Stimulated activated CD4-positive, alpha-beta T cell treated with anti-CD3 and anti-CD28 coated beads, Interleukin-1b, Interleukin-23, amount 100 ng/mL, for 4 hours (primary cell): ENCODE results near the gene PPCS.

Source experiments
- DNase-seq, 2 donors: peaks; one replicate each; pipeline ENCODE4 v3.0.0-alpha.2; 2020; ENCODE audit warnings: low read depth in 2 of 2

Gene PPCS

DNA sequence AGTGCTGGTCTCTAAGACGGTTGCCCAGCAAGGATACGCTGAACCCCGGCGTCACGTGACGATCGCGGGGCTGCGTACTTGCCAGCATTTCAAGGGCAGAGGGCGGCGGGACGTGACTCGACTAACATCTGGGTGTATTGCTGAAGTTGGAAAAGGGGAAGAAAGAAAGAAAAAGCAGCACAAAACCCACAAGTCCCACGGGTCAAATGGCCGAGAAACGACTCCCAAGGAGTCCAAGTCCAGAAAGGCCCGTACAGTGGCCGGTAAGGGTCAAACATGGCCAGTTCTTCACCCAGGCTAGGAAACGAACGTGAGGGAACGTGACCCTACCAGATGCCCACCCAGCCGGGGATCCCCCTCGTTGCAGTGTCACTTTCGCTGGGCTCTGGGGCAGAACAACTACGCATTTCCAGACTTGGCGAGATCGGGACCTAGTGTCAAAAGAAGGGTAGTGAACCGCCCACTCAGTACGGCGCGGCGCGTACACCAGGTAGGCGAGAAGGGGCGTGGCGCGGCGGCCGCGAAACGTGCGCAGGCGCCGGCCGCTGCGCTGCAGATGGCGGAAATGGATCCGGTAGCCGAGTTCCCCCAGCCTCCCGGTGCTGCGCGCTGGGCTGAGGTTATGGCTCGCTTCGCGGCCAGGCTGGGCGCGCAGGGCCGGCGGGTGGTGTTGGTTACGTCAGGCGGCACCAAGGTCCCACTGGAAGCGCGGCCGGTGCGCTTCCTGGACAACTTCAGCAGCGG is at the start of gene PPCS, which contains the start of gene ZMYND12:
PPCS (plus strand) TSS at position 534 of the 744 bp plus-strand sequence; CDS start at position 557, 23 bp downstream.
ZMYND12 (minus strand) TSS at position 13 of the 744 bp plus-strand sequence. CDS start 25 bp downstream, outside the sequence.
- DNase-seq = peak; percentile 88 to 91

DNA sequence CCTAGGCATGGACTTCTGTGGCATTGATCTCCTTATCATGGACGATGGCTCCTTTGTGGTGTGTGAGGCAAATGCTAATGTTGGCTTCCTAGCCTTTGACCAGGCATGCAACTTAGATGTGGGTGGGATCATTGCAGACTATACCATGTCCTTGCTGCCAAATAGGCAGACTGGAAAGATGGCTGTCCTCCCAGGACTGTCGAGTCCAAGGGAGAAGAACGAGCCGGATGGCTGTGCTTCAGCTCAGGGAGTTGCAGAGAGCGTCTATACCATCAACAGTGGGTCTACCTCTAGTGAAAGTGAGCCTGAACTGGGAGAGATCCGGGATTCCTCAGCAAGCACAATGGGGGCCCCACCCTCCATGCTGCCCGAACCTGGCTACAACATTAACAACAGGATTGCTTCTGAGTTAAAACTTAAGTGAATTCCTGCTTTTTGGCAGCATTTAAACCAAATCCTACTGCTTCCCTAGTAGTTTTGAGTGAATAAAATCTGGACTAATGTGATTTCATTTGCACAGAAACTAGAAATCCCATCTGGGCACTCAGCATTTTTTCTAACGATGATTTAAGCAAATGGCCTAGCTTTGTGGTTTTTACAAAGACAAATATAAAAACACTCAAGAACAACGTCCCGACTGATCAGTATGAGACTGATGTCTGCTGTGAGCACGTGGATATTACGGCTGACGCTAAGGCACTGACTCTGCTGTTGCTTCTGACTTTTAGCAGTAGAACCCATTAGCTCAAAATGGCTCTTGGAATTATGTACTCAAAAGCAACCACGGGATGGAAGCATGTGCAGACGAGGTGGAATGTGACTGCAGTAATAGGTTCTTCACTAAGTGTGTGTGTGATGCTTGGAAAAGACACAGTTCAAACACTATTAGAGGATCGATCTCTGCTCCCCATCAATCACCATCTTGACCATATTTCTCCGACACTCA is 41.5 kb upstream of the PPCS start:
- DNase-seq = no peak

DNA sequence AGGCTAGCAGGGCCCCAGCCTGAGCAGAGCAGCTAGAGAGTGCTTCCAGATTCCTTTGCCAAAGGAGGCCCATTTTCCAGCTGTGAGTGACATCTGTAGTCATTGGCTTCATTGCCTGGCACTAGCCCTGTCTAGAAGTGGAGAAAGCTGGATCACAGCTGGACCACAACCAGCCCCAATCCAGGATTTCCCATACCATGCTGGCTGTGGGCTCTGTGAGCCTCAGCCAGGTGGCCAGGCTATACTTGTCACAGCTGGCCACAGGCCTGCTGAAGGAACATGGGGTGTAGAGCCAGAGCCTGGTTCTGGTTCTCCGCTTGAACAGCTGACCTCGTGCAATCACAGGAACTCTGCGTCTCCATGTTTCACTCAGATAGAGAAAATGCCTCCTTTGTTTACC is 39.2 kb upstream of the PPCS start:
- no peak for DNase-seq

DNA sequence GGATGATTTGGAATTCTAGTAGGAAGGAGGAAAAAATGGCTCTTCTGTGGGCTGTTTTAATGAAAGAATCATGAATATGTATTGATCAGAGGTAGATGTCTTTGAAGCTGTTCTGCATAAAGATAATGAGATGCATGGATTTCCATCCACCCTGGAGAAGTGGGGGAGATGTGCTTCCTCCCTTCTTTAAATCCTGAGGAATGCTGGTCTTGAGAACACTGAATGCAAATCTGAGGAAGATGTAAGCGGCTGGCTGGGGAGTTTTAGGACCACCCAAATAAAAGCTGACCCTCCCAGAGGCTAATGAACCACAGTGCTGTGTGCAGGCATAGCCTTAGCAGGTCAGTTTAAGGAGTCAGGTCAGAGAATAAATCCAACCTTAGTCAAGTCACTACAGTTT is 37.8 kb upstream of the PPCS start:
- no peak for DNase-seq

DNA sequence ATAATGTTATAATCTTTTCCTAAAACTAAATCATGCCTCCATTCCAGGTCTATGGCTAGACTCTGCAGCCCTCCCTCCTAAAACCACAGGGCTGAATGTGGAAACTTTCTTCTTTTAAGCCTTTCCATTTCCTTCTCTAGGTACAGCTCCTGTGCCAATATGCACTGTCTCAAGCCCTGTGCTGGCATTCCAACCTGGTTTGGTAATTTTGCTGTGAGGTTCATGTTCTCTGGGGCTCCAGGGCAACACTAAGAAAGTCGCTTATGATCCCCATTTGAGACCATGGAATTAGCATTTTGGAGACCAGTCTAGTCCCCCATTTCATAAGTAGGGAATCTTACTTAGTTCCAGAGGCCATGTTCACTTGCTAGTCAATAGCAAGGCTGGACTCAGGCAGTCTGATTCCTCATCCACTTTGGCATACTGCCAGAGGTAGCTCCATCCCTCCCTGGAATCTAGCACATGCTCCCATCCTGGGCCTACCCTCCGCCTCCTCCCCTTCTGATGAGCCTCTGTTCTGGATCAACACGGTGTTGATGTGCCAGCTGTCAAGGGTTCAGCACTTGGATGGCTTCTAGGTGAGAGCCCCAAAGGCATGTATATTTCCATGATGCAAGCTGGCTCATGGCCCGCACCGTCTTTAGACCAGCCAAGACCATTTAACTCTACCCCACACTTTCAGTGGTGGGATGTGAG is 37.1 kb upstream of the PPCS start:
- no peak for DNase-seq

DNA sequence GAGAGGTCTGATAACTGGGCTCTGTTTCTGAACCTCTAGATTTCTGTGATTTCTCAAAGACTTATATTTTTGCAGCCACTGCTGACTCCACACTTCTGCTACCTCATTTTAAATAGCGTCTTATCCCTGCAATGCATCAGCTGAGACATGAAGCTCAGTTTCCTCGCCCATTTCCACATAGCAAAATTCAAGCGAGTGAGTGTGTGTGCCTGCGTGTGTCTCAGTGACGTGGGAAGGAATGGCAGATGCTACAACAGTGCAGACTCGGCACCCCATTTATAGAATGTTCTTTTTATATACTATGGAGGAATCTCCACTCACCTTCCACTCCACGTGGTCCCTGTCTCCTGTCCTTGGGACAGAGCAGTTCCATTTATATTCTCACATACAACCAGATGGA is 36.2 kb upstream of the PPCS start:
- no peak for DNase-seq

DNA sequence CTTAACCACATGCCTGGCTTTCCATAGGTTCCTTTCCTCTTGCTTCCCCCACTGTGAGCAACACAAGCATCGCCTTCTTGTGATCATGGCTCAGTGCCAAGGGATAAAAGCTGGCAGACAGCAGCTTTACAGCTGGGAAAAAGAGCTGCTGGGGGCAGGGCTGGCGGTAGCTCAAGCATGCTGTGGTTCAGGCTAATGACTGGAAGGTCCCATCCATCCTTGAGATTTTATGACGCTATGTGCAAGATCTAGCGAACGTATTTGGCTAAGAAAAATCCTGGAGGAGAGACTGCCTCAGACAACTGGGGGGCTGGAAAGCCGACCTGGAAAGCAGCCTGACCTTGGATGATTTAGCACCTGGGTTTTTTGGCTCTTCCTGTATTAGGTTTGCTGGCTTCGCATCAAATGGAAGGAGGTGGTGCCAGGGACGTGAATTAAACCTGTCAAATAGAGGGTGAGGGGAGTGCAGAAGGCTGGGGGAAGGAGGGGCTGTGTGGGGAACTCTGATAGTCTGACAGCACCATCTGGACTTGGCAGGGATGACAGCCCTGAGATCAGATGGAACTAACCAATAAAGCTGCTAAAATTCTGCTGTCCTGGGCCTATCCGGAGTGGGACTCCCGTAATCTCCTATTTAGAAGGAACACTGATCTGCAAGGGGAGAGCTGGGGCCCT is 35.3 kb upstream of the PPCS start:
- DNase-seq = no peak

DNA sequence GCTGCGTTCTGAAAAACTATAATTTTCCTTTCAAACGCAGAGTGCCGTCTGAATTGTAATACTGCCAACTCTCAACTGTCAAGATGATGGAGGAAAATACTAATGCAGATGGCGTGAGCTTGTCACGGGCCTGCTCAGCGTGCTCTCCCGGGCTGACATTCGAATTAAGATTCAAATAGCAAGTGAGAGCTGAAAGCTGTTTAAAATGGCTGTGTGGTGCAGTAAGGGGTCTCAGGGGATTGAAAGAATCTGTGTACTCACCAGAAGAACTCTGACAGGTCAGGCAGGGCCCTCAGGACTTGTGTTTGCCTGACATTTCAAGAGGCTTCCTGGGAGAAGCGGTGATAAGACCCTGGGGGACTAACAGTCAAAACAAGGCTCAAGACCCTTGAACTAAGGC is 33.6 kb upstream of the PPCS start:
- DNase-seq = no peak

DNA sequence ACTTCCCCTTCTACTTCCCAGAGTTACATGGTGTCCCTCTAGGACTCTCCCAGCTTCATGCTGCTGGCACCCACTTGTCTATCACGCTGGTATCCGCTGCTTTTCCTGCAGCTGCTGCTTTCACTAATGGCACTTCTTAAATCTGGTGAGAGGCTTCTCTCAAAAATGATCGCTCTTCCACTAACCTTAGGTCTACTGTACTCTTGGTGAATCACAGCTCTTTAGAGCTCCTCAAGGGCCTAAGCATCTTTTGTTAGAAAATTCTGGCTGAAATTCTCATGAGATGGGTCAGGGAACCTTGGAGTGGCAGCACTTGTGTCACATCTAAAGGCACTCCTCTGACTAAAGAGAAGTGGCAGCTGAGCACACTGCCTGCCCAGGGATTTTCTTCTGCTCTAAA is 32.7 kb upstream of the PPCS start:
- DNase-seq = no peak

DNA sequence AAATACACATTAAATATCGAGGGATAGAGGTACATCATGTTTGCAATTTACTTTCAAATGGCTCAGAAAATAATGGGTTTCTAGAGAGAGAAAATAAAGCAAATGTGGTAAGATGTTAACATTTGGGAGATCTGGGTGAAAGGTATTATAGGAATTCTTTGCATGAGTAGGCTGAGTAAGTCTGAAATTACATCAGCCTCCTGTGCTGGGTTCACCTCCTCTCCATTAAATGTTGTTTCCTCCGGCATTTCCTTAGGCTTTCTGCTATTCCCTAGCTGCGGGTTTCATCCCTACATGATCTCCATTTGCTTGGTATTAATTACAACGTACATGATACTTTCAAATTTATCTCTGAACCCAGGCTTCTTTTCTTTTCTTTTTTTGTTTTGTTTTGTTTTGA is 32.1 kb upstream of the PPCS start:
- no peak for DNase-seq

DNA sequence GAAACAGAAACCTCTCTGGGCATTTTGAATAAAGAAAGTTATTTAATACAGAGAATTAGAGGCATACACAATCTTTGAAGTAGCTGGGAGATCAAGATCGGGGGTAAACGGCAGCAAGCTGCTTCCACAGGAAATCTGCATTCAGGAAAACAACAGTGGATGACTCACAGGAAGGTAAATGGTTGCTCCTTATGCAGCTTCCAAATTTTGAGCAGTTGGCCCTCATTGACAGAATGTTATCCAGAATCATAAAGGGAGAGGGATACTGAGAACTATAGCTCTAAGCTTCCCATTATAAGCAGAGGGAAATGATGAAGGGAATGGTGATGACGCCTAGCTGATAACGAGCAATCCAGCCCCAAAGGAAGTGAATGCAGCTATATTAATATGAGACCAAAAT is 29.1 kb upstream of the PPCS start:
- no peak for DNase-seq

DNA sequence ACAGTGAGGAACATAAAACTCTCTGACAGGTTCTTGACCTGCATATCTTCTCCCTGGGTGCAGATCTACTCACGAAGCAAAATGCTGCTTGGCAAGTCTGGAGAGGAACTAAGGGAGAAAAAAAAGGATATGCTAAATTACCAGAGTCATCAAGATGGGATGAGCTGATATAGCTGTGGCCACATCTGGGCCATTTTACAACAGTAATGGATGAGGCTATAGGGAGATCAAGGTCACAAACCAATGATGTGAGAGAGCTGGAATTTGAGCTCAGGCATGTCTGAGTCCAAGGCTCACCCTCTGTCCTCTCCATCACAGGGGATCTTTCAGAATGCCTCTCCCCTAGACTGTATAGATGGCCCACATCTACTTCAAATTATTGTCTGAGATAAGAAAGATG is 26.7 kb upstream of the PPCS start:
- DNase-seq = no peak

DNA sequence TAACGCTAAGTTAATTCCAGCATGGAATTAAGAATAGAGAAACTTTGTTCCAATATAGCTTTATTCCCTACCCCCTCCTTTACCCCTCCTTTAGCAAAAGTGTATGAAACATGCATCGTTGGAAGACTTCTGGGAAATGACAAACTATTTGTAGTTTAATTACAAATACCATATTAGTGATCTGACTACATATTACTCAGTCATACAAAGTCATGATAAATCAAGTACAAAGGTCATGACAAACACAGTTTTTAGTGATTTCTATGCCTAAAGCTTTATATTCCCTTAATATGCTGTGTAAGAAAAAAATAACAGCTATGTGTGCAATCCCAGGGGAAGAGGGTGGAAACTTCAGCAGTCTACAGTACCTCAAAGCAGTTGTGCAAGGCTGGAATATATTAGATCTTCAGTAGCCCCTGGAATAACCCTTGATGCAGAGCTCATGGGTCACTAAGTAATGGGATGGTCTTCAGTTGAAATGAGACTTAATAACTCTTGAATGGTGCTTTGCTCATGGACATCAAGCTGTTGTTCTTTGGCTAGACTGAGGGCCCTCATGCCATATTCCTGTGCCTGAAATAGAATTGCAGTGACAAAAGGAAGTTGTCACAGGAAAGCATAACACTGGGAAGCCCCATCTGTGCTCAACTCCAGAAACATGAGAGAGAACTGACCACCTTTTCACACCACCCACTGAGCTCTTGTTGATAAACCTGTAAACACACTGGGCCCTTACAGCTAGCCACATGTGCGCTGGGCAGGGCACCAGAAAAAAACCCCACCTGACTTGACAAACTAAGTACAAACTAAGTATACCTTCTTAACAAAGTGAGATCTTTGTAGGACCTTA is 25.8 kb upstream of the PPCS start:
- no peak for DNase-seq

DNA sequence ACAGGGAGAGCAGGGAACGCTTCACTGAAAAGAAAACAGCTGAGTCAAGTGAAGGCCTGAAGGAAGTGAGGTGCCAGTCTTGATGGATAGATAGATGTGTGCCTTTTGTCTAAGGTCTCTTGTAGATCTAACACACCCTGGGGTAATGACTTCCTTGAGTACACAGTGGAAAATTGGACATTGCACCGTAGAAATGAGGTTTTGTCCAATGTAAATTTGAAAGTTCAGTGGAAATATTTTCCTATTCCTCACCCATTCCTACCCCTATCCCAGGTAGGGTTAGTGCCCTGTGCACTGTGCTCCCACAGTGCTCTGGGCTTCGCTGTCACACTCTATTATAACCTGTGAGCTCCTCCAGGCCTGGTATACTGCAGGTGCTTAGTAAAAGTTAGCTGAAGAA is 24.8 kb upstream of the PPCS start:
- no peak for DNase-seq

DNA sequence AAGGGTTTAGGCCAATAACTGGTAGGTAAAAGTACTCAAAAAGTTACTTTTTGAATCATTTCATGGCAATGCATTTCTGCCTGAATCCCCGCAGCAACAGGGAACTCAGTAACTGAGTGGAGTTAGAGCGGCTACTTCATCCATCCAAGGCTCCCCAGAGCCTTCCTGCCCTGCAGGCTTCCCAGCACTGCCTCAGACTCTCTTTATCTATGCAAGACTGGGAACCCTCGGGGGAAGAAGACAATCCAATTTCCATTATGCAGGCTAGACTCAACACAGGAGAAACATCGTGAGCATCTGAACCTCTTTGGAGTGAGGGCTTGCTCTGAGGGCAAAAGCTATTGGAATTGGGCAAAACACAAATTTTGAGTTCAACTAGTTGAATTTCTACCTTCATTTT is 23.6 kb upstream of the PPCS start:
- DNase-seq = no peak

DNA sequence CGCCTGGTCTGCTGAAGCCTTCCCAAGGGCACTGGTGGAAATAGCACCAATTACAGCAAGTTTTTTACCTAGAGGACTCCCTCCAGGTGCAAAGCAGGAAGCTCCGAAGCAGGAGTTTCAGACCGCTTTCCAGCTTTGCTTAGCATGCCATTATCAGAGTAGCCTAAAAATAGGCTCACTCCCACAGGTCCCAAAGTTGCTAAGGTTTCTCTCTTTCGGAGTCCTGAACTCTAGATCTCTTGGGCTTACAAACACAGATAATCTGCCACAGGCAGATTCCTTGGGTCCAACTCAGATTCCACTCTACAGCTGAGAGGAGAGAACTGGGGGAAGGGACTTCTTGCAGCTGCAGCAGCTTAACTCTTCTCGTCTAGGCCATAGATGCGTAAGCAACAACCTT is 23.0 kb upstream of the PPCS start:
- no peak for DNase-seq

DNA sequence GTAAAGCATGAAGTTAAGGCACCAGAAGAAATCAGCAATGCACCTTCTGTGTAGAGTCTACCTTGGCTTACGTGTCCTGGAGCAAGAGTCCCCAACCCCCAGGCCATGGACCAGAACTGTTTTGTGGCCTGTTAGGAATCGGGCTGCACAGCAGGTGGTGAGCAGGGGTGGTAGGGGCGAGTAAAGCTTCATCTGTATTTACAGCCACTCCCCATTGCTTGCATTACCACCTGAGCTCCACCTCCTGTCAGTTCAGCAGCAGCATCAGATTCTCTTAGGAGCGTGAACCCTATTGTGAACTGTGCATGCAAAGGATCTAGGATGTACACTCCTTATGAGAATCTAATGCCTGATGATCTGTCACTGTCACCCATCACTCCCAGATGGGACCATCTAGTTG is 22.0 kb upstream of the PPCS start:
- DNase-seq = no peak

DNA sequence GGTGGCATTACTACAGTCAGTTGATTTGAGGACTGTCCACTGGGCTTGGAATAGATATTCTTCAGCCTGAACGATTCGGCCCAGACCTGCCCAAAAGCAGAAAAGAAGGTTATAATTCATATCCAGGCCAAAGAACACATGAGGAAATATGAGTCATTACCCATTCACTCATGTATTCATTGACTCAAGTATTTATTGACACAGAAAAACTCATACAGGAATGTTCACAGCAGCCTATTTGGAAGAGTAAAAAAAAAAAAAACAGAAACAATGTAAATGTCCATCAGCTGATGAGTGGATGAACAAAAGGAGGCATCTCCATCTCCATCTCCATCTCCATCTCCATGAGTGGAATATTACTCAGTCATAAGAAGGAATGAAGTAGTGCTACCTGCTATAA is 16.4 kb upstream of the PPCS start:
- no peak for DNase-seq

DNA sequence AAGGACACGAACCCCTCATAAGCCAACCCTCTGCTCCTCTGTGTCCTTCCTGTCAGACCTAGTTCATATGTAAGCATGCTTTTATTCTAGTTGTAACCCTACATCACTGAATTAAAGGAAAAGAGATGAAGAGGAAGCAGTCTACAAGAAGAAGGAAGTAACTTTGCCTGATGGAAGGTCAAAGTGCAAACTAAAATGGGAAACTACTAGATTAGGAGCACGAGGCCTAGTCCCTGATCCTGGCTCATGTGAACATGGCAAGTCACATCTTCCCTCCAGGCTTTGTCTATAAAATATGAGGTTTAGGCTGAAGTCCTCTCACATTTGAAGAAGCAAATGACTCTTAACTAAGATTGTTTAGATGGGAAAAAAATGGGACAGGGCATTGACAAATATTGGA is 13.7 kb upstream of the PPCS start:
- DNase-seq = no peak

DNA sequence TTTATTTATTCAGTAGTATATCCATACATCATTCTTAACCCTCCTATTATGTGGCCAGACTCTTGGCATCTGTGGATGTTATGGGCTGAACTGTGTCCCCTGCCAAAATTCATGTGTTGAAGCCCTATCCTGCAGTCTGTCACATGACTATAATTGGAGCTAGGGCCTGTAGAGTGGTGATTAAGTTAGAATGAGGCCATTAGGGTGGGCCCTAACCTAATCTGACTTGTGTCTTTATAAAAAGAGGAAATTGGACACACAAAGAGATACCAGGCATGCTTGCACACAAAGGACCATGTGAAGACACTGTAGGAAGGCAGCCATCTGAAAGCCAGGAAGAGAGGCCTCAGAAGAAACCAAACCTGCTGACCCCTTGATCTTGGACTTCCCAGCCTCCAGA is 7.1 kb upstream of the PPCS start:
- DNase-seq = no peak

DNA sequence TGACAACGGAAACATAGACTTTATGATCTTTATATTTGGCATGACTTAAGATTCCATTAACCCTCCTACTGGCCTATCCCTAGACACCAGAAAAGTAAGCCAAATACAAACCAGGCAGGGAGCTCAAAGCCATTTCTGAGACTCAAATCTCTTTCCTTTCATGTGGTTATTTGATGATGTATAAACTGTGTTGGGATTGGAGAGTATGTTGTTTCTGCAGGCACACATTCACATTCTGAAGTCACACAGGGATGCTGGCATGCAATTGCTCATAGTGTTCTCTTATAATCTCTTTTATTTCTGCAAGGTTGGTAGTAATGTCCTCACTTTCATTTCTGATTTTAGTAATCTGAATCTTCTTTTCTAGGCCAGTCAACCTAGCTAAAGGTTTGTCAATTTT is 6.3 kb upstream of the PPCS start:
- no peak for DNase-seq
